Transverse colon (tissue), 4 donors: ENCODE measurements around the gene CNNM2. TPM values are rescaled to one million over a fixed set of nuclear protein-coding genes. Genes with fewer than 3 reads are reported as not detected.

Experiments
- DNase-seq: peaks from one replicate; pipeline ENCODE4 v3.0.0-alpha.2; 2019
- H3K27ac ChIP-seq, 4 donors: fragments of 200-600 bp; sonication (generic); 2 replicates each; pipeline ENCODE4 v1.5.1; 2016 to 2018; ENCODE audit warnings: inconsistent platforms in 4 of 4
- H3K27me3 ChIP-seq: fragments of 200-600 bp; sonication (generic); 2 replicates; pipeline ENCODE4 v1.5.1; 2017; ENCODE audit warnings: inconsistent platforms
- H3K36me3 ChIP-seq, 4 donors: fragments of 200-600 bp; sonication (generic); 2 replicates each; pipeline ENCODE4 v1.5.1; 2017 to 2019; ENCODE audit warnings: inconsistent platforms in 4 of 4
- H3K4me1 ChIP-seq, 4 donors: fragments of 200-600 bp; sonication (generic); 2 replicates each; pipeline ENCODE4 v1.5.1; 2017 to 2020; ENCODE audit warnings: inconsistent platforms in 4 of 4
- H3K4me3 ChIP-seq, 4 donors: fragments of 200-600 bp; sonication (generic); 1 replicate in 1 of 4; 2 replicates in 3 of 4; pipeline versions ENCODE4 v1.5.1 to v1.6.1; 2017 to 2019; ENCODE audit warnings: inconsistent platforms in 4 of 4
- H3K9me3 ChIP-seq, 2 donors: fragments of 200-600 bp; sonication (generic); 2 replicates each; pipeline ENCODE4 v1.5.1; 2017 to 2019; ENCODE audit warnings: inconsistent platforms in 2 of 2
- EP300 ChIP-seq: sonication (generic); formaldehyde crosslinking; IDR thresholded peaks from one replicate; pipeline ENCODE4 v1.6.1; 2017; ENCODE audit warnings: antibody characterized with exemption, low read depth
- POLR2A ChIP-seq: fragments of 450-650 bp; IDR thresholded peaks from one replicate; pipeline ENCODE4 v1.6.1; 2016; ENCODE audit warnings: antibody characterized with exemption, mild to moderate bottlenecking, moderate library complexity
- POLR2AphosphoS5 ChIP-seq, 3 donors: sonication (generic); formaldehyde crosslinking; IDR thresholded peaks; one replicate each; pipeline ENCODE4 v1.6.1; 2016; ENCODE audit warnings: antibody characterized with exemption in 3 of 3
- WGBS, 2 donors: methylation state at CpG; one replicate each; pipeline ENCODE4 v1.1.5; 2018; ENCODE audit warnings: low coverage in 1 of 2; 5-methylcytosine and 5-hydroxymethylcytosine counted together
- in situ Hi-C, 4 donors: fragments of 200-750 bp; cut with MboI; loops; one replicate each; pipeline versions ENCODE4 v1.15.0 to v1.15.1; 2017; ENCODE audit warnings: low sequenced_read_pairs in 3 of 4, low pct_ligation_motif_present in 1 of 4, low pct_unique_long_range_greater_than_20kb in 1 of 4
- intact Hi-C: fragments of 100-400 bp; cut with DNase I; formaldehyde crosslinking; loops from one replicate; pipeline ENCODE4 v1.15.1; 2023; ENCODE audit warnings: low total_unique reads
- total RNA-seq, 4 donors: library from RNA; depleted of rRNA; stranded (reverse); fragments of >200 nt; gene quantifications; one replicate each; pipeline ENCODE4 v1.1.0, GENCODE V29; 2016
- TF ChIP-seq, protein P1 (sequence below), 5 experiments: fragments of 200-600 bp in 3 of 5; fragments of 450-650 bp in 2 of 5; sonication (generic) in 3 of 5; IDR thresholded peaks; 1 replicate in 2 of 5; 2 replicates in 3 of 5; pipeline ENCODE4 v1.5.1; 2016 to 2017; ENCODE audit warnings: antibody characterized with exemption in 5 of 5, inconsistent platforms in 3 of 5, mild to moderate bottlenecking in 2 of 5, moderate library complexity in 1 of 5

CNNM2 gene
- total RNA-seq, 4 donors from 2014 or later, result 48.0 to 144 (median 100) TPM

GRCh38 chr10:103111918-103112877 is 194.1 kb downstream of the CNNM2 start:
- no peak overlapping the region for H3K4me3 ChIP-seq
- in situ Hi-C loops (loop anchor here in 1 of 4 donors (25.0 kb wide), 1 partner anchor 125 kb away; the partner anchor contains the start of gene RPEL1), intact Hi-C loops (no loop called here)
- WGBS, 2 donors, result 79 to 90% methylated on average over 3 to 4 of the region's 4 CpGs
- no peaks in the 10 kb centered on the region for H3K27me3 ChIP-seq
- peaks cover 12 to 25% (median 15%) of the 10 kb centered on the region in 4 donors for H3K4me1 ChIP-seq
- peak overlapping the region; percentile 52 to 79 (median 64) for H3K27ac ChIP-seq
- peaks cover 0 to 10% (median 0%) of the 10 kb centered on the region in 4 donors for H3K36me3 ChIP-seq
- no peak for TF ChIP-seq EP300
- no peak for TF ChIP-seq POLR2AphosphoS5 (IDR thresholded peaks at IDR 0.05)
- no peak for TF ChIP-seq POLR2A
- TF ChIP-seq, protein P1, sequence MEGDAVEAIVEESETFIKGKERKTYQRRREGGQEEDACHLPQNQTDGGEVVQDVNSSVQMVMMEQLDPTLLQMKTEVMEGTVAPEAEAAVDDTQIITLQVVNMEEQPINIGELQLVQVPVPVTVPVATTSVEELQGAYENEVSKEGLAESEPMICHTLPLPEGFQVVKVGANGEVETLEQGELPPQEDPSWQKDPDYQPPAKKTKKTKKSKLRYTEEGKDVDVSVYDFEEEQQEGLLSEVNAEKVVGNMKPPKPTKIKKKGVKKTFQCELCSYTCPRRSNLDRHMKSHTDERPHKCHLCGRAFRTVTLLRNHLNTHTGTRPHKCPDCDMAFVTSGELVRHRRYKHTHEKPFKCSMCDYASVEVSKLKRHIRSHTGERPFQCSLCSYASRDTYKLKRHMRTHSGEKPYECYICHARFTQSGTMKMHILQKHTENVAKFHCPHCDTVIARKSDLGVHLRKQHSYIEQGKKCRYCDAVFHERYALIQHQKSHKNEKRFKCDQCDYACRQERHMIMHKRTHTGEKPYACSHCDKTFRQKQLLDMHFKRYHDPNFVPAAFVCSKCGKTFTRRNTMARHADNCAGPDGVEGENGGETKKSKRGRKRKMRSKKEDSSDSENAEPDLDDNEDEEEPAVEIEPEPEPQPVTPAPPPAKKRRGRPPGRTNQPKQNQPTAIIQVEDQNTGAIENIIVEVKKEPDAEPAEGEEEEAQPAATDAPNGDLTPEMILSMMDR (IDR thresholded peaks at IDR 0.05), result no peak
- DNase-seq, result no peak
- H3K9me3 ChIP-seq, result no peaks in the 10 kb centered on the region

GRCh38 chr10:103114876-103115275 is 196.8 kb downstream of the CNNM2 start:
- no peak for DNase-seq
- intact Hi-C loops, result no loop called here
- Histone ChIP-seq H3K4me1 (peaks cover 12 to 25% (median 15%) of the 10 kb centered on the region in 4 donors), H3K27ac (no peak overlapping the region), H3K4me3 (no peak overlapping the region), H3K9me3 (no peaks in the 10 kb centered on the region), H3K27me3 (no peaks in the 10 kb centered on the region), H3K36me3 (no peaks in the 10 kb centered on the region)
- WGBS, 2 donors, result 80 to 93% methylated on average over 3 to 6 of the region's 6 CpGs
- in situ Hi-C loops, result loop anchor here in 1 of 4 donors (25.0 kb wide), 1 partner anchor 122 kb away; the partner anchor contains the start of gene RPEL1
- TF ChIP-seq POLR2A (no peak), POLR2AphosphoS5 (IDR thresholded peaks at IDR 0.05) (no peak), EP300 (no peak)
- TF ChIP-seq, protein P1 (IDR thresholded peaks at IDR 0.05), result no peak

DNA sequence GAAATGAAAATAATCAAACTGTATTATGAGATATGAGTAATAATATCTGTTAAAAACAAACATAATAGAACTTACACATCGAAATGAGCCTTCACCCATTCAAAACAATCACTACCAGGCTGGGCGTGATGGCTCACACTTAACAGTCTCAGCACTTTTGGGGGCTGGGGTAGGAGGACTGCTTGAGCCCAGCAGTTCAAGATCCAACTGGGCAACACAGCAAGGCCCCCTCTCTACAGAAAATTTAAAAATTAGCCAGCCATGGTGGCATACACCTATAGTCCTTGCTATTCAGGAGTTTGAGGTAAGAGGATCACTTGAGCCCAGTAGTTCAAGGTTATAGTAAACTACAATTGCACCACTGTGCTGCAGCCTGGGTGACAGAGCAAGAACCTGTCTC is 199.2 kb downstream of the CNNM2 start:
- no peak for DNase-seq
- in situ Hi-C loops, result loop anchor here in 1 of 4 donors (25.0 kb wide), 1 partner anchor 120 kb away; the partner anchor contains the start of gene RPEL1

DNA sequence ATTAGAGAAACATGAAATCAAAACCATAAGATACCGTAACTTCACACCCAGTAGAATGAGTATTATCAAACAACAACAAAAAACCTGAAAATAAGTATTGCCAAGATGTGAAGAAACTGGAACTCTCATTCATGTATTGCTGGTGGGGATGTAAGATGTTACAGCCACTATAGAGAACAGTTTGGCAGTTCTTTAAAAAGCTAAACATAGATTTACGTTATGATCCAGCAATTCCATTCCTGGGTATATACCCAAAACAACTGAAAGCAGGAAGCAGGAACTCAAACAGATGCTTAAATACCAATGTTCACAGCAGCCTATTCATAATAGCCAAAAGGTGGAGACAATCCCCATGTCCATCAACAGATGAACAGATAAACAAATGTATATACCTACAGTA is 202.5 kb downstream of the CNNM2 start:
- in situ Hi-C loops (loop anchor here in 1 of 4 donors (25.0 kb wide), 1 partner anchor 117 kb away; the partner anchor contains the start of gene RPEL1), intact Hi-C loops (no loop called here)
- H3K4me1 ChIP-seq, result peaks cover 12 to 34% (median 17%) of the 10 kb centered on the region in 4 donors
- TF ChIP-seq POLR2A, result no peak
- no peak for TF ChIP-seq POLR2AphosphoS5 (IDR thresholded peaks at IDR 0.05)
- TF ChIP-seq, protein P1 (IDR thresholded peaks at IDR 0.05), result no peak
- no peak for TF ChIP-seq EP300
- WGBS, 2 donors, result 74 to 75% methylated on average over 2 of the region's 2 CpGs
- no peaks in the 10 kb centered on the region for H3K27me3 ChIP-seq
- no peaks in the 10 kb centered on the region for H3K9me3 ChIP-seq
- peak overlapping the region in 1 of 4 donors; percentile 42 for H3K27ac ChIP-seq
- peaks cover 0 to under 1% (median 0%) of the 10 kb centered on the region in 4 donors for H3K36me3 ChIP-seq
- DNase-seq, result no peak
- no peak overlapping the region for H3K4me3 ChIP-seq

More for the DNA sequence above, 199.2 kb downstream of the CNNM2 start:
- WGBS, 2 donors, result 83 to 92% methylated on average over 1 to 2 of the region's 2 CpGs
- intact Hi-C loops, result no loop called here
- Histone ChIP-seq H3K36me3 (no peaks in the 10 kb centered on the region), H3K4me1 (peaks cover 13 to 24% (median 15%) of the 10 kb centered on the region in 4 donors), H3K4me3 (no peak overlapping the region), H3K27me3 (no peaks in the 10 kb centered on the region), H3K27ac (no peak overlapping the region), H3K9me3 (no peaks in the 10 kb centered on the region)
- TF ChIP-seq POLR2A (no peak), EP300 (no peak), POLR2AphosphoS5 (IDR thresholded peaks at IDR 0.05) (no peak)
- TF ChIP-seq, protein P1 (IDR thresholded peaks at IDR 0.05), result no peak
